Aorta (tissue), 5 donors: ENCODE measurements around the gene PPFIA3. TPM values are rescaled to one million over a fixed set of nuclear protein-coding genes. Genes with fewer than 3 reads are reported as not detected.
"Not testable (repeated sequence)": the region's sequence is repeated elsewhere in the genome, so short reads cannot be mapped to it uniquely, and the experiment has no call there.

ENCODE experiments used
- ATAC-seq: fragments of 200-7000 bp; cut with Tn5 transposase; one replicate; pipeline ENCODE4 v1.9.1; 2022; ENCODE audit warnings: moderate library complexity; ENCODE audit not compliant: low FRiP score
- DNase-seq, 2 donors: peaks; one replicate each; pipeline ENCODE4 v3.0.0-alpha.2; 2020
- H3K27ac ChIP-seq, 2 donors: one replicate each; pipeline ENCODE4 v1.5.1; 2013; ENCODE audit warnings: low read length in 2 of 2, mild to moderate bottlenecking in 2 of 2, moderate library complexity in 2 of 2, control low read depth in 1 of 2, inconsistent platforms in 1 of 2, low read depth in 1 of 2
- H3K27me3 ChIP-seq, 2 donors: one replicate each; pipeline ENCODE4 v1.6.1; 2013; ENCODE audit warnings: control low read depth in 1 of 2, low read length in 1 of 2, mild to moderate bottlenecking in 1 of 2, moderate library complexity in 1 of 2; ENCODE audit not compliant: insufficient read depth in 2 of 2, control insufficient read depth in 1 of 2
- H3K36me3 ChIP-seq, 2 donors: one replicate each; pipeline ENCODE4 v1.6.1; 2013; ENCODE audit warnings: control low read depth in 1 of 2, low read length in 1 of 2, mild to moderate bottlenecking in 1 of 2; ENCODE audit not compliant: insufficient read depth in 2 of 2, control insufficient read depth in 1 of 2
- H3K4me1 ChIP-seq, 2 donors: one replicate each; pipeline ENCODE4 v1.6.1; 2013; ENCODE audit warnings: low read length in 2 of 2, control low read depth in 1 of 2, mild to moderate bottlenecking in 1 of 2, moderate library complexity in 1 of 2; ENCODE audit not compliant: insufficient read depth in 2 of 2, control insufficient read depth in 1 of 2
- H3K4me3 ChIP-seq, 2 donors: one replicate each; pipeline ENCODE4 v1.5.1; 2013; ENCODE audit warnings: low read length in 2 of 2, control low read depth in 1 of 2, mild to moderate bottlenecking in 1 of 2
- H3K9me3 ChIP-seq: one replicate; pipeline ENCODE4 v1.6.1; 2013; ENCODE audit warnings: mild to moderate bottlenecking, low read length; ENCODE audit not compliant: control insufficient read depth
- WGBS, 2 donors: extraction: QIAGEN DNeasy Blood & Tissue Kit; methylation state at CpG; one replicate each; pipeline ENCODE4 v1.1.7; 2013; 5-methylcytosine and 5-hydroxymethylcytosine counted together
- intact Hi-C, 2 donors: fragments of 100-400 bp; cut with DNase I; formaldehyde crosslinking; loops; one replicate each; pipeline versions ENCODE4 v1.14.2 to v1.15.0; 2022
- long read RNA-seq, 2 donors: library from polyadenylated mRNA; unstranded; transcript quantifications; one replicate each; pipeline ENCODE4 v2.0.0, GENCODE V29; 2020 to 2021
- polyA plus RNA-seq, 2 donors: library from polyadenylated mRNA; stranded (reverse); fragments of 200-250 nt; gene quantifications; one replicate each; pipeline ENCODE4 v1.2.3, GENCODE V29; 2013
- total RNA-seq, 2 donors: library from RNA; stranded (reverse); fragmentation: NEBNext Ultra II Directional; extraction: Animal tissue kit (Norgen Biotek cat#: 25700); gene quantifications; one replicate each; pipeline ENCODE4 v1.2.1, GENCODE V29; 2021
- donor health status: healthy with polysubstance abuse.
- donor health status: Bipolar disorder and iron deficiency.
- donor health status: DM: no; HTN: no; CAD: no.
- donor health status: DM: no; HTN: no; CAD: no.
- donor health status: DM: yes; HTN: yes; CAD: no.

Gene PPFIA3
- total RNA-seq (1 to 10 TPM; 4.2 to 8.0 TPM), polyA plus RNA-seq (1 to 10 TPM; 2.0 to 4.1 TPM)
- long read RNA-seq, donor 1, partial matches to known transcripts, result 1 of 9 reads
- long read RNA-seq, donor 1, other reads (novel, unspliced or antisense), result 2 of 9 reads
- long read RNA-seq, donor 2, partial matches to known transcripts, result 1 of 6 reads
- long read RNA-seq, donor 2, other reads (novel, unspliced or antisense), result 2 of 6 reads

DNA sequence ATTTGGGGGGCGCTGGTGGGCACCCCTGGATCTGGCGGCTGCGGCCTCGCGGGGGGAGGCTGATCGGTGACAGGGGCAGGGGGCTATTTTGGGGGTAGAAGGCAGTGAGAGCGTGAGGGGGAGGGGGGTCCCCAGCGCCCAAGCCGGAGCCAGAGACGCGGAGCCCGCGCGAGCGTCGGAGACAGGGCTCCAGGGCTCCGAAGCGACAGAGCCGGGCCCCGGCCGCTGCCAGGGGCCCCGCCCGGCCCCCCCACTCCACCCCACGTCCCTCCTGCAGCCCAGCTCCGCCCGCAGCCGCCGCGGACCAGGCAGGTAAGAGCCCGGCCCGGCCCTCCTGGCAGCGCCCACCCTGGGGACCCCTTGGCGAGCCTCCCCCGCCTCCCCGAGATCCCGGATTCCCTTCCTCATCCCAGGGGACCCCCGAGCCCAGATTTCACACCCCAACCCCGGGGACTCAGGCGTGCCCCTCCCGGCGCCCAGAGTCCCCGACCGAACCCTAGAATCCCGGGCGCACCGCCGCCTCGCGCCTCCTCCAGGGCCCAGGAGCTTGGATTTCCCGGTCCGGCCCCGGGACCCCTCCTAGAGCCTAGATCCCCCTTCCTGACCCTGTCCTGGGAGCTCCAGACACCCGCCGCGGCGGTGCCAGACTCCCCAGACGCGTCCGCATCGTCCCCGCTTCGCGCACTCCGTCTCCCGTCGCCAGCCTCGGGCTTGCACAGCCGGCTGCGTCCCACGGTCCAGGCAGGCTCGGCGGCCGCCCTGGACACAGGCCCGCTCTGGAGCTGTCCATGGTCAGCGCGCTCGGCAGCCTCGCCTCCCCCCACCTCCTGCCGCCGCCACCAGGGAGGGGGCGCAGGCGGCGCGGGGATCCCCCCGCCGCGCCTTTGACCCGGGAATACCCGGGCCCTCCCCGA lies at the start of gene PPFIA3:
TSS of gene PPFIA3 (plus strand) at position 134 of the 914 bp plus-strand sequence. CDS start 8,330 bp downstream, outside the sequence.
- H3K27ac ChIP-seq, result peak within 1 kb of the TSS; percentile 23 to 91
- intact Hi-C loops, result loop anchor here (2.0 to 5.0 kb wide), 2 partner anchors 31 to 33 kb away; no protein-coding TSS in a partner anchor
- no peaks in the 10 kb centered on the region for H3K4me1 ChIP-seq
- H3K36me3 ChIP-seq, result no peaks in the 10 kb centered on the region
- H3K4me3 ChIP-seq, result peak within 1 kb of the TSS; percentile 34 to 45
- ATAC-seq (peak; percentile 80), DNase-seq (peak; percentile 80 to 91)
- H3K9me3 ChIP-seq, result no peaks in the 10 kb centered on the region
- 1% methylated on average over 62 to 90 of the region's 90 CpGs for WGBS, 2 donors
- H3K27me3 ChIP-seq, result no peaks in the 10 kb centered on the region

GRCh38 chr19:49070416-49070815 lies 48.9 kb upstream of the PPFIA3 start:
- Histone ChIP-seq H3K36me3 (no peaks in the 10 kb centered on the region), H3K4me3 (no peak overlapping the region), H3K4me1 (no peaks in the 10 kb centered on the region), H3K27ac (no peak overlapping the region), H3K27me3 (no peaks in the 10 kb centered on the region), H3K9me3 (no peaks in the 10 kb centered on the region)
- DNase-seq, result no peak
- WGBS, 2 donors, result 96 to 97% methylated on average over 21 of the region's 21 CpGs
- ATAC-seq, result no peak
- intact Hi-C loops, result no loop called here

GRCh38 chr19:49071860-49072547 lies 47.3 kb upstream of the PPFIA3 start:
- Histone ChIP-seq H3K4me3 (no peak overlapping the region), H3K36me3 (no peaks in the 10 kb centered on the region), H3K9me3 (no peaks in the 10 kb centered on the region), H3K4me1 (no peaks in the 10 kb centered on the region), H3K27me3 (no peaks in the 10 kb centered on the region), H3K27ac (no peak overlapping the region)
- 3% methylated on average over 84 to 93 of the region's 93 CpGs for WGBS, 2 donors
- intact Hi-C loops, result no loop called here
- ATAC-seq, result no peak
- no peak for DNase-seq

DNA sequence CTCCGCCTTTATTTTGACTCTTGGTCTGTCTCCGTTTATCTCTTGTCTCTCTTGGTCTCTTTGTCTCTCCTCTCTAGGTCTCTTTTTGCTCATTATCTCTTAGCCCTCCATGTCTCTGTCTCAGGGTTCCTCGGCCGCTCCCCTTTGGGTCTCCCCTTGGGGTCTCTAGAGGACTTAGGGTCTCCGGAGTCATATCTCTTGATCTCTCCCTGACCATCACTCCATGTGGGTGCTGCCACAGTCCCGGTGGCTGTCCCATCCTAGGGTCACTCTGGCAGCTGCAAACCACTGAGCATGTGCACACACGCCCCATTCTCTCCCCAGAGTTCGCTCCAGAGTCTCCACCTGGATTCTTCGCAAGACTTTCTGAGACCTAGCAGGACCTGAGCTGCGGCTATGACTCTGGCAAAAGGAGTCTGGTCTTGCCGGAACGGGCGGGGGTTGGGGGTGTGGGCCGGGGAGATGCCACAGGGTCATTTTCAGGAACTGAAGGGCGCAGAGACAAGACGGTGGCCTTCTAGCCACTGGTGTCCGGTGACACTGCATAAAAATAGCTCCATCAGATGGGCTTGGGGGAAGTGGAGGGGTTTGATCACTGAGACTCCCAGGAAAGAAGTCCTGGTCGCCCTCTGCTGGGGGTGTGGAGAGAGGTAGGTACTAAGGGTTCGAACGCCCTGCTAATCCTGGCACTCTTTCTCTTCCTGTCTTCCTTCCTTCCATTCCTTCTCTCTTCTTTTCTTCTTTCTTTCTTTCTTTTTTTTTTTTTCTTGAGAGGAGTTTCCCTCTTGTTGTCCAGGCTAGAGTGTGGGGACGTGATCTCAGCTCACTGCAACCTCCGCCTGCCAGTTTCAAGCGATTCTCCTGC lies 45.6 kb upstream of the PPFIA3 start:
- Histone ChIP-seq H3K36me3 (no peaks in the 10 kb centered on the region), H3K9me3 (no peaks in the 10 kb centered on the region), H3K27ac (no peak overlapping the region), H3K27me3 (no peaks in the 10 kb centered on the region), H3K4me3 (no peak overlapping the region), H3K4me1 (no peaks in the 10 kb centered on the region)
- DNase-seq (no peak), ATAC-seq (peak; percentile 19)
- 61 to 65% methylated on average over 23 of the region's 23 CpGs for WGBS, 2 donors
- intact Hi-C loops, result no loop called here

- H3K27ac ChIP-seq, ATAC-seq, H3K27me3 ChIP-seq, intact Hi-C loops, H3K36me3 ChIP-seq, H3K9me3 ChIP-seq, H3K4me1 ChIP-seq, H3K4me3 ChIP-seq: not testable (repeated sequence)
- 13 to 15% methylated on average over 7 to 8 of the region's 9 CpGs for WGBS, 2 donors
- peak; percentile 85 to 89 for DNase-seq
Measured at GRCh38 chr19:49074869-49075268, 44.5 kb upstream of the PPFIA3 start.

DNA sequence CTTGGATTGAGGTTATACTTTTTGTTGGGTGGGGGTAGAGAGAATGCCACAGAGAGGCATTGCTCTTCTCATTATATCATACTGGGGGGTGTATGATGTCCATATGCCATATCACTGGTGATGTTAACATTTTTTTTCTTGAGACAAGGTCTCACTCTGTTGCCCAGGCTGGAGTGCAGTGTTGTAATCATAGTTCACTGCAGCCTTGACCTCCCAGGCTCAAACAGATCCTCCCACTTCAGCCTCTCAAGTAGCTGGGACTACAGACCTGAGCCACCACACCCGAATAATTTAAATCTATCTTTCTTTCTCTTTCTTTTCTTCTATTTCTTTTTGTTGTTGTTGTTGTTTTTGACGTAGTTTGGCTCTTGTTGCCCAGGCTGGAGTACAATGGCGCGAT lies 39.0 kb upstream of the PPFIA3 start:
- intact Hi-C loops, result no loop called here
- ATAC-seq (no peak), DNase-seq (no peak)
- Histone ChIP-seq H3K4me3 (no peak overlapping the region), H3K27ac (no peak overlapping the region), H3K4me1 (no peaks in the 10 kb centered on the region), H3K27me3 (no peaks in the 10 kb centered on the region), H3K36me3 (no peaks in the 10 kb centered on the region), H3K9me3 (no peaks in the 10 kb centered on the region)
- 77 to 90% methylated on average over 4 of the region's 4 CpGs for WGBS, 2 donors

GRCh38 chr19:49081273-49081672 lies 38.1 kb upstream of the PPFIA3 start:
- ATAC-seq, result no peak
- intact Hi-C loops, result no loop called here
- no peaks in the 10 kb centered on the region for H3K4me1 ChIP-seq
- no peaks in the 10 kb centered on the region for H3K27me3 ChIP-seq
- WGBS, 2 donors, result 77 to 84% methylated on average over 1 of the region's 1 CpG
- H3K9me3 ChIP-seq, result no peaks in the 10 kb centered on the region
- no peak for DNase-seq
- no peaks in the 10 kb centered on the region for H3K36me3 ChIP-seq
- H3K27ac ChIP-seq, result no peak overlapping the region
- H3K4me3 ChIP-seq, result no peak overlapping the region
